Left lung (tissue), 10 donors: ENCODE measurements around the gene MRM2. TPM values are rescaled to one million over a fixed set of nuclear protein-coding genes. Genes with fewer than 3 reads are reported as not detected.

Experiments used
- ATAC-seq: fragments of 200-7000 bp; cut with Tn5 transposase; one replicate; pipeline ENCODE4 v1.9.1; 2020; ENCODE audit warnings: moderate library complexity
- DNase-seq, 4 donors: peaks; one replicate each; pipeline ENCODE4 v3.0.0-alpha.2; 2013 to 2020
- H3K27ac ChIP-seq, 2 donors: fragments of 200-600 bp; sonication (generic) in 1 of 2; one replicate each; pipeline versions ENCODE4 v1.5.0 to v1.8.0; 2020 to 2021
- H3K27me3 ChIP-seq, 2 donors: fragments of 200-600 bp; sonication (generic) in 1 of 2; one replicate each; pipeline versions ENCODE4 v1.5.0 to v1.8.0; 2020 to 2021
- H3K36me3 ChIP-seq, 2 donors: fragments of 200-600 bp; sonication (generic) in 1 of 2; one replicate each; pipeline versions ENCODE4 v1.5.0 to v1.8.0; 2020 to 2021
- H3K4me1 ChIP-seq, 2 donors: fragments of 200-600 bp; one replicate each; pipeline ENCODE4 v1.8.0; 2021
- H3K4me3 ChIP-seq, 2 donors: fragments of 200-600 bp; sonication (generic) in 1 of 2; one replicate each; pipeline versions ENCODE4 v1.5.0 to v1.8.0; 2020 to 2021; ENCODE audit warnings: mild to moderate bottlenecking in 1 of 2
- H3K9me3 ChIP-seq, 2 donors: fragments of 200-600 bp; sonication (generic) in 1 of 2; one replicate each; pipeline versions ENCODE4 v1.5.0 to v1.8.0; 2020 to 2021
- intact Hi-C, 2 donors: fragments of 100-400 bp; cut with DNase I; formaldehyde crosslinking; loops; one replicate each; pipeline versions ENCODE4 v1.11.2 to v1.14.2; 2022
- polyA plus RNA-seq, 6 donors: library from polyadenylated mRNA; unstranded; fragments of 120-200 nt; gene quantifications; one replicate each; pipeline ENCODE4 v1.2.1, GENCODE V29; 2013; ENCODE audit not compliant: insufficient read length in 6 of 6
- total RNA-seq, 2 donors: library from RNA; stranded (reverse); fragmentation: NEBNext Ultra II Directional; extraction: Animal tissue kit (Norgen Biotek cat#: 25700); gene quantifications; one replicate each; pipeline ENCODE4 v1.2.1, GENCODE V29; 2021
- TF ChIP-seq, protein P1 (sequence below), 2 donors: fragments of 200-600 bp; sonication (generic) in 1 of 2; IDR thresholded peaks; one replicate each; pipeline versions ENCODE4 v1.5.0 to v1.8.0; 2021; ENCODE audit warnings: antibody characterized with exemption in 2 of 2
- donor health status: DM: no; HTN: yes; CAD: no.
- donor health status: DM: no; HTN: no; CAD: no.

MRM2 gene
- total and polyA plus RNA-seq, 8 donors: 23.0 to 36.6 (median 31.2) TPM

DNA sequence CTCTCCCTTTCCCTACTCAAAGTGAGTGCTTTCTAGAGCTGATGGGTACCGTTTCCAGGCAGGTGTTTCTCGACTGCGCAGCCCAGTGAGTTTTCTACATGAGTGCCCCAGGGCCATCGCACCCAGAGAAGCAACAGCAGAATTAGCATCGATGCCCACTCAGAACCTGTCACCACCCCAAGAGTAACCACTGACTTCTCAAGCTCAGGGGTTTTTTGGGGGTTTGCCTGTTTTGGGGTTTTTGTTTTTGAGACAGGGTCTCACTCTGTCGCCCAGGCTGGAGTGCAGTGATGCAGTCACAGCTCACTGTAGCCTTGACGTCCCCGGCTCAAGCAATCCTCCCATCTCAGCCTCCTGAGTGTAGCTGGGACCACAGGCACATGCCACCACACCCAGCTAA, 46.5 kb upstream of the MRM2 start:
- intact Hi-C loops: no loop called here
- DNase-seq (peak in 1 of 4 donors; percentile 42), ATAC-seq (no peak)
- Histone ChIP-seq H3K27me3 (no peaks in the 10 kb centered on the region), H3K36me3 (peaks cover 0 to 4% of the 10 kb centered on the region in 2 donors), H3K4me1 (no peaks in the 10 kb centered on the region), H3K27ac (no peak overlapping the region), H3K4me3 (no peak overlapping the region), H3K9me3 (no peaks in the 10 kb centered on the region)
- TF ChIP-seq, protein P1, sequence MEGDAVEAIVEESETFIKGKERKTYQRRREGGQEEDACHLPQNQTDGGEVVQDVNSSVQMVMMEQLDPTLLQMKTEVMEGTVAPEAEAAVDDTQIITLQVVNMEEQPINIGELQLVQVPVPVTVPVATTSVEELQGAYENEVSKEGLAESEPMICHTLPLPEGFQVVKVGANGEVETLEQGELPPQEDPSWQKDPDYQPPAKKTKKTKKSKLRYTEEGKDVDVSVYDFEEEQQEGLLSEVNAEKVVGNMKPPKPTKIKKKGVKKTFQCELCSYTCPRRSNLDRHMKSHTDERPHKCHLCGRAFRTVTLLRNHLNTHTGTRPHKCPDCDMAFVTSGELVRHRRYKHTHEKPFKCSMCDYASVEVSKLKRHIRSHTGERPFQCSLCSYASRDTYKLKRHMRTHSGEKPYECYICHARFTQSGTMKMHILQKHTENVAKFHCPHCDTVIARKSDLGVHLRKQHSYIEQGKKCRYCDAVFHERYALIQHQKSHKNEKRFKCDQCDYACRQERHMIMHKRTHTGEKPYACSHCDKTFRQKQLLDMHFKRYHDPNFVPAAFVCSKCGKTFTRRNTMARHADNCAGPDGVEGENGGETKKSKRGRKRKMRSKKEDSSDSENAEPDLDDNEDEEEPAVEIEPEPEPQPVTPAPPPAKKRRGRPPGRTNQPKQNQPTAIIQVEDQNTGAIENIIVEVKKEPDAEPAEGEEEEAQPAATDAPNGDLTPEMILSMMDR (IDR thresholded peaks at IDR 0.05): no peak

DNA sequence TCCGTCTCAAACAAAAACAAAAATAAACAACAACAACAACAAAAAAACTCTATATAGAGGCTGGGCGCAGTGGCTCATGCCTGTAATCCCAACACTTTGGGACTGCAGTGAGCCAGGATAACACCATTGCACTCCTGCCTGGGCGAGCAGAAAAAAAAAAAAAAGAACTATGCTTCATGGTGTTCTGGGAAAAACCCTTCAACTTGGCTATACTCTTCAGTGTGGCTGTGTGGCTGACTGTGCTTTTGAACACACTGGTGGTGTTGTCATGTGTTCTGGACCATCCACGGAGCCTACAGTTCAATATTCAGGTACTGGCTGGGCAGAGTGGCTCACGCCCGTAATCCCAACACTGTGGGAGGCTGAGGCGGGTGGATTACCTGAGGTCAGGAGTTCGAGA, 45.7 kb upstream of the MRM2 start:
- TF ChIP-seq, protein P1 (IDR thresholded peaks at IDR 0.05): no peak
- H3K4me3 ChIP-seq: no peak overlapping the region
- no peaks in the 10 kb centered on the region for H3K9me3 ChIP-seq
- ATAC-seq (no peak), DNase-seq (peak in 1 of 4 donors; percentile 17)
- H3K27me3 ChIP-seq: no peaks in the 10 kb centered on the region
- no peaks in the 10 kb centered on the region for H3K4me1 ChIP-seq
- peaks cover 0 to 4% of the 10 kb centered on the region in 2 donors for H3K36me3 ChIP-seq
- no peak overlapping the region for H3K27ac ChIP-seq
- intact Hi-C loops: no loop called here

DNA sequence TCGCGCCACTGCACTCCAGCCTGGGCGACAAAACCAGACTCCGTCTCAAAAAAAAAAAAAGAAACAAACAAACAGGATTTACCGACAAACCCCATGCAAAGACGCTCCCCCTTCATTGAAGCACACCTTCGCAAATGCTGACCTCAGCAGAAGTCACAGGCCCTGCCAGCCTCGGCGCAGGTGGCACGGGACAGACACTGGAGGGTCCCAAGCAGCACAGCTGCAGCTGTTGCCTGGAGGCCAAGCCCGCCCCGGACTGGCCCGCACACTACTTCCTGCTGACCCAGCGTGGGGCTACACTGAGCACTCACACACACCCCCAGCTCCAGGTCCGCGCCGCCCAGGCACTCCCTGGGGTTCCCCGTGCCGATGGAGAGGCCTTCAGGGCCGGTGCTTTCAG, 41.1 kb upstream of the MRM2 start:
- TF ChIP-seq, protein P1 (IDR thresholded peaks at IDR 0.05): no peak

DNA sequence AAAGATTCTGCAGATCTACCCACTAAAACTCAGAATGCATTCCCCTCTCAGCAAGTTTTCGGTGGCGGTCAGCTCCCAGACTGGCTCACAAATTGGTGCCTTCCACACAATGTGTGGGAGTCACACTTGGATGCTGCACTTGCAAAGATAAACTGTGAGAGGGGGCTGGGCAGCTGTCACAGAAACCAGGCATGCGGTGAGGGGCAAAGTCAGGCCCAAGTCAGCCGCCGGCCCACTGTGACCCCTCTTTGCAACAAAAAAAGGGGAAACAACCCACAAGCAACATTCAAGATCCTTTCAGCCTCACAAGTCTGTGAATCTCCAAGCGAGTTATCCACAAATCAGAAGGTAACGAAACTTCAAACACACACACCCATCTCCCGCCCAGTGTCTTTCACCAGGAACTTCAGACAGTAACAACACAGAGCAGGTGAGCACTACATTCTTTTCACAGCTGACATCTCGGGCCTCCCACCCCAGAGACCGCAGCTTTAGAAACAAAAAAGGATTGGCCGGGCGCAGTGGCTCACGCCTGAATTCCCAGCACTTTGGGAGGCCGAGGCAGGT, 40.3 kb upstream of the MRM2 start:
- Histone ChIP-seq H3K27me3 (no peaks in the 10 kb centered on the region), H3K9me3 (no peaks in the 10 kb centered on the region), H3K4me1 (peaks cover 0 to 8% of the 10 kb centered on the region in 2 donors), H3K36me3 (peaks cover 0 to 6% of the 10 kb centered on the region in 2 donors), H3K4me3 (no peak overlapping the region), H3K27ac (no peak overlapping the region)
- DNase-seq: peak in 1 of 4 donors; percentile 39
- ATAC-seq: no peak
- TF ChIP-seq, protein P1 (IDR thresholded peaks at IDR 0.05): no peak
- intact Hi-C loops: no loop called here

More for the DNA sequence above, 41.1 kb upstream of the MRM2 start:
- intact Hi-C loops: no loop called here
- H3K9me3 ChIP-seq: no peaks in the 10 kb centered on the region
- ATAC-seq (no peak), DNase-seq (peak in 1 of 4 donors; percentile 65)
- H3K27ac ChIP-seq: no peak overlapping the region
- peaks cover 0 to 2% of the 10 kb centered on the region in 2 donors for H3K36me3 ChIP-seq
- H3K4me3 ChIP-seq: no peak overlapping the region
- H3K4me1 ChIP-seq: peaks cover 0 to 8% of the 10 kb centered on the region in 2 donors
- no peaks in the 10 kb centered on the region for H3K27me3 ChIP-seq

DNA sequence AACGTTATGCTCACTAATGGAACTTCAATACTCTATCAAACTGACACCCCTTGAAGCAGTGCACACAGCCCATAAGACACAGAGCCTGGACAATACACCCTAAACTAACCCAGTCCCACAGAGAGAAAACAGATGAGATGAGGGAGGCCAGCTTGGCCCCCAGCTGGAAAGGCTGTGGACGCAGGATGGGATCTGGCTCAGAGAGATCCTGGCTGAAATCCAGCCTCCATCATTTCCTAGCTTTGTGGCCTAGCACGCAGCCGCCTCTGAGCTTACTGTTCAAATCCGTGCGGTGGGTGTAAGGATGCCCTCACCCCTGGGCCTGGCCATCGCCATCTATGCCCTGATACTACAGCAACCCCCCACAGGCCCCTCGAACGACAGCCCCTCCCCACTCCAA, 39.5 kb upstream of the MRM2 start:
- Histone ChIP-seq H3K27ac (peak overlapping the region in 1 of 2 donors; percentile 40), H3K4me3 (no peak overlapping the region)

More for the DNA sequence above, 39.5 kb upstream of the MRM2 start:
- Histone ChIP-seq H3K4me1 (peaks cover 0 to 8% of the 10 kb centered on the region in 2 donors), H3K36me3 (peaks cover 0 to 6% of the 10 kb centered on the region in 2 donors), H3K27me3 (no peaks in the 10 kb centered on the region), H3K9me3 (no peaks in the 10 kb centered on the region)
- ATAC-seq: peak; percentile 49
- peak in 3 of 4 donors; percentile 43 to 91 (median 87) for DNase-seq
- intact Hi-C loops: no loop called here
- TF ChIP-seq, protein P1 (IDR thresholded peaks at IDR 0.05): no peak
